Effector CD4-positive, alpha-beta T cell (primary cell): ENCODE data around the gene PRR30.

Source experiments
- DNase-seq: peaks from one replicate; pipeline ENCODE4 v3.0.0-alpha.2; 2020

The PRR30 gene

DNA sequence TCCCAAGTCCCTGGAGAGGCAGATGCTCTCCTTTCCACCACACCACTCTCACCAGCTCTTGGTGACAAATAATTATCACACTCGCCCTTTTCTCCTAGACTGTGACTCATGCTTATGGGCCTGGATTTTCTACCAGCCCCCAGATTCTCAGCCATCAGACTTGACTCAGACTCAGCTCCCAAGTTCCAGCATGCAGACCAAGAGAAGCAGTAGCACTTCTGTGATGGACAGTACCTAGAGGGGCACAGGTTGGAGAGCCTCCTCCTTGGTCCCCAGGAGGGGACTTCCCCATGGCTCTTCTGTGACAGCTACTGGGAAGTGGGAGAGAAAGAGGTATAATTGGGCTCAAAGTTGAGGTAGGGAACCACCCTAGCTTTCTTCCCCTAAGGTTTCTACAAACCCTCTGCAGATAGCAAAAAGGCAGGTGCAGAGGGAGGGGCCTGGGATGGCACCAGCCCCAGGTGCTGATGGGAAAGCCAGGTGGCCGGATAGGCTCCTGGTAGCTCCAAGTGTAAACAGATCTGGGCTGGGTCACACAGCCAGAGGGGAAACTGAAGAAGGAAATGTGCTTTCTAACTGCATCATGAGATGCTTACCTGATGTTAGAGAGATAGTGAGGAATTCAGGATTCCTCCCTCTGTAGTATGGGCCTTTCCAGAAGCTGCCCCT is 13.7 kb upstream of the PRR30 start:
- no peak for DNase-seq

DNA sequence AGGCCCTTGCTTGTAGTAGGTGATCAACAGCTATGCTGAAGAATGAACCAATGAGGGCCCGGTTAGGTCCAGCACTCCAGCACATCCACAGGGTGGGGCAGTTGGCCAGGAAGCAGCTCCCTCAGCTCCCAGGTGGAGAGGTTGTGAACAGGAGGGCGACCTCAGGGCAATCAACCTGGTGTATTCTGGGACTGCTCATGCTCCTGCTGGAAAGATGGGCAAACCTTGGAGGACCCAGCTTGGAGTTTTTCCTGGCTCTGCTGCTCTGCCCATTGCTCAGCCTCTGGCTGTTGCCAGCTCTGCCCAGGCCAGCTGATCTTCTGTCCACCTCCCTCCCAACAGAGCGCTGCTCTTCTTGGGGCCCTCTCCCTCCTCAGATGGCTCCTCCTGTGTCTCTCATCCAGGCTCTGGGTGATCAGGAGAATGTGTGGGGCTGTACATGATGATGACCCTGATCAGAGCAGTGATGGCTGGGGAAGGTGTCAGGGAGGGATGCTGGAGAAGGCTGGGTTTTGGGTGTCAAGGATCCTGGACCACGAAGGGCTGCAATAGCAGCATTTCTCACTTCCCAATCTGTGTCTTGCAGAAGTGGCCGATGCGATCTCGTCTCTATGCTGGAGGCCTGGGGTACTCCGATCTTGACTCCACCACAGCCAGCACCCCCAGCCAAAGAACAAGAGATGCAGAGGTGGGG is 13.0 kb upstream of the PRR30 start:
- no peak for DNase-seq

DNA sequence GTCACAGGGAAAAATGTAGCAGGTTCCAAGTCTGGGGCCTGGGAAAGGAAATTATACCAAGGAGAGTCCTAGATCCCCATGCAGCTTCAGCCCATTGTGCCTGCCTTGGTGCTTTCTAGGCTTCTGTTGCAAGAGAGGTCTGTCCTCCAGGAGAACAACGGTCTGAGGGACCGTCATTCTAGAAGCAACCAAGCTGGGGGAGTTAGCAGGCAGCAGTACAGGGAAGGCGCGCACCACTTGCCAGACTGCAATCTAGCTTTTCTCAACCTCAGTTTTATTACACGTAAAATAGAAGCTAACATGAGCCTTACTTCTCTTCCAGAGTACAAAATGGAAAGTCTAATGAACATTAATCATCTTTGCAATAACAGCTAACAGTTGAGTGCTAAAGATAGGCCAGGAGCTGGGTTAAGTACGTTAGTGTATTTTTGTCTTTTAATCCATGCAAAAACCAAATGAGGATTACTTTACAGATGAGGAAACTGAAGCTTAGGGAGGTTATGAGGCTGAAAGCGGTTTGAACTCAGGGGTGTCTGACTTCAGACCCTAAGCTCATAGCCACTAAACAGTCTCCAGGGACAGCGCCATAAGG is 11.5 kb upstream of the PRR30 start:
- DNase-seq: no peak

DNA sequence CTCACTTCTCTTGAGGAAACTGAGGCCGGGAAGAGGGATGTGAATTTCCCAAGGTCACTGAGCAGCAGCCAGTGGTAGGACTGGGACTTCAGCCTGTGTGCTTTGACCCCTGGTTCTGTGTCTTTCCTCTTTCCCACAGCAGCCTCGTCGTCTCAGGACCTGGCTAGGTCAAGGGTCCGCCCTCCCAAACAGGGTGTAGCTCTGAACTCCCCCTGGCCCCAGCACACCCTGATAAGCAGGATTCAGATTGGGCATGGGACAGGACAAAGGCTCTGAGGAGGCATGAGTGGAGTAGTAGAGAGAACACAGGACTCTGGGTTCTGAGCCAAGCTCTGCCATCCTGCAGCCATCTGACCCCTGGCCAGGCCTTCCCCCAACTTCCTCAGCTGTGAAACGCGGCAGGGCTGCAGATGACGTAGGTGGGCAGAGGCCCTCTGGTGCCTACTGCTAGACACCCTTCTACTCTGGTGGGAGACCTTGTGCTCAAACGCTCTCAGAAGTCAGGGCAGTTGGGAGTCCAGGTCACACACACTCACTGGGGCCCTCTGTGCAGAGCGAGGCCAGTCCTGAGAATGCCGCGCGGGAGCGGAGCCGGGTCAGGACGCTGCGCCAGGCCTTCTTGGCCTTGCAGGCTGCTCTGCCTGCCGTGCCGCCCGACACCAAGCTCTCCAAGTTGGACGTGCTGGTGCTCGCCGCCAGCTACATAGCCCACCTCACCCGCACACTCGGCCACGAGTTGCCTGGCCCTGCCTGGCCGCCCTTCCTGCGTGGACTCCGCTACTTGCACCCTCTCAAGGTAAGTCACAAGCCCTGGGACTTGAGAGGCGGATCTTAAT is 10.6 kb upstream of the PRR30 start:
- no peak for DNase-seq

DNA sequence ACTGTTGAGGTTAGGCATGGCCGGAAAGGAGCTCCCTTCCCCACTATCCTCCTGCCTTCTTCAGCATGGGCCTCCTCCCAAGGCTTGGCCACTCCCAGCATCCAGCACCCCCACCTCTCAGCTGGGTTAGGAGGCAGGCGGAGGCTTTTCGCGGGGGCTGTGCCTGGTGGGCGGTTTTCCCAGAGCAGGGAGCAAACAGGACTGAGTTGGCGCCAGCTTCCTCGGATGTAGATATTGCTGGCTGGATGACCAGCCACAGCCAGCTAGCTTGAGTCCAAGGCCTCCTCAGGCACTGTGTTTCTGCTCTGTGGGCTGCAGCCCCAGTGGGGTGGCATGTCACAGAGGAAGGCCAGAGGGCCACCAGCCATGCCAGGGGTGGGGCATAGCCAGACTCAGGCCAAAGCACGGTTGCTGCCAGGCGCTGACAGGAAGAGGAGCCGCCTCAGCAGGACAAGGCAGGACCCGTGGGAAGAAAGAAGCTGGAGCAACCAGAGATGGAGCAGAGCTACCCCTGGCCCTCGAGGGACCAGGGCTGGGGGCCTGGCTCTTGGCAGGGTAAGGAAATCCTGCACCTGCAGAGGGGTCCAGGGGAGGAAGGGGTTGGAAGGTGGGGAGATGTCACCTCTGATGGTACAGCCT is 9.7 kb upstream of the PRR30 start, which contains the start of gene TCF23:
TSS of gene TCF23 (plus strand) at position 204 of the 639 bp plus-strand sequence. CDS start at position 334, 130 bp downstream.
- no peak for DNase-seq

DNA sequence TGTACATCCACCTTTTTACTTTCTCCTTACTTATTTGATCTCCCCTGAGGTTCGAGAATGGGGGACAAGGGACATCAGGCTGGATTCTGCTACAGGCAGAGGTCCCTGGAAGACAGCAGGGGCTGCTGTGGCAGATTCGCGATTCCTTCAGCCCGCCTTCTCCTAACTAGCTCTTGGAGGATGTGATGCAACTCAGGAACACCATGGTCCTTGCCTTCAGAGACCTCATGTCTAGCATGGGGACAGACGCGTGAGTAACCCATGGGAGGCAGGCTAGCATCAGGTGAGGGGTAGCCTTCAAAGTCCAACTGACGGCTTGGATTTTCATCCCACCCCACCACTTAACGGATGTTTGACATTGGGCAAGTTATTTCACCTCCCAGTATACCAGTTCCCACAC is 8.7 kb upstream of the PRR30 start:
- DNase-seq: no peak

DNA sequence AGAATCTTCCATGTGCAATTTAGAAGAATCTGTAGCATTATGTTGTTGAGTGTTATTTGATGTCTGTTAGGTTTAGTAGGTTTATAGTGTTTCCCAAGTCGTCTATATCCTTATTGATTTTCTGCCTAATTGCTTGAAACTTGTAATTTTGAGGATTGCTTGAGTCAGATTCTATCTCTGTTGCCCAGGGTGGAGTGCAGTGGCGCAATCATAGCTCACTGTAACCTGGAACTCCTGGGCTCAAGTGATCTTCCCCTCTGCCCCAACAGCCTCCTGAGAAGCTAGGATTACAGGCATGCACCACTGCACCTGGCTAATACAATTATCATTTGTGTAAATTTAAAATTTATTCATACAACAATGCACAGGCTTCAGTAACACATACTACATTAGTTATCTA is 6.5 kb upstream of the PRR30 start:
- DNase-seq: no peak

DNA sequence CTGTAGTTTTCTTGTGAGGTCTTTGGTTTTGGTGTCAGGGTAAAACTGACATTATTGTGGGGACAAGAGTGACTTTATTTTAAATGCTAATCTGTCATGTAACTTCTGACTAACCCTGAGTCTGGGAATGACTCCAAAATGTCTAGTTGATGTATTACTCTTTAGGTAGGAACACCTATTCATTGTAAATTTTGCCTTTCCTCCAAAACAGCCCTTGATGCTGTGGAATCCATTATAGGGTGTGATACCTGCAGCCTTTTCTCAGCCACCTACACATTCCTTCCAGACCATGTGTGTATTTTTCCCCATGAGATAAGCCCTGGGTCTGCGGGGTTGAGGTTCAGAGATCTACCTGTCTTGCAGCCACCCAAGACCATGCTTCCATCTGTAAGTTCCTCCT is 4.1 kb upstream of the PRR30 start:
- no peak for DNase-seq

DNA sequence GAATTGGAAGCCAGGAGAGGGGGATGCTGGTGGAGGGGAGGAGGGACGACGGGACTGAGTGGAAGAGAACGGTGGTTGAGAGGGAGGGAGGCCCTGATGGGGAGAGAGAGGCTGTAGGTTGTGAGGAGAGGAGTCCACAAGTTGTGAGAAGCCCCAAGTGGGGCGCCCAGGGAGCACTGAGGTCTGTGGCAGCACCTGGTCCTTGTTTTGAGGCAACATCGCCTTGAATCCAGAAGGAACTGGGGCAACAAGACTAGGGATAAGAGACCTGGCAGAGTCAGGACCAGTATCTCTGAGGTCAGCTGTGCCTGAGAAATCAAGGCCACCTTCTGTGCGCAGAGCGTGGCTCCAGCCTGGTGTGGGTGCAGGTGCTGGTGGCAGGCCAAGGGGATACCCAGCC is 1.1 kb downstream of the PRR30 start:
- no peak for DNase-seq

DNA sequence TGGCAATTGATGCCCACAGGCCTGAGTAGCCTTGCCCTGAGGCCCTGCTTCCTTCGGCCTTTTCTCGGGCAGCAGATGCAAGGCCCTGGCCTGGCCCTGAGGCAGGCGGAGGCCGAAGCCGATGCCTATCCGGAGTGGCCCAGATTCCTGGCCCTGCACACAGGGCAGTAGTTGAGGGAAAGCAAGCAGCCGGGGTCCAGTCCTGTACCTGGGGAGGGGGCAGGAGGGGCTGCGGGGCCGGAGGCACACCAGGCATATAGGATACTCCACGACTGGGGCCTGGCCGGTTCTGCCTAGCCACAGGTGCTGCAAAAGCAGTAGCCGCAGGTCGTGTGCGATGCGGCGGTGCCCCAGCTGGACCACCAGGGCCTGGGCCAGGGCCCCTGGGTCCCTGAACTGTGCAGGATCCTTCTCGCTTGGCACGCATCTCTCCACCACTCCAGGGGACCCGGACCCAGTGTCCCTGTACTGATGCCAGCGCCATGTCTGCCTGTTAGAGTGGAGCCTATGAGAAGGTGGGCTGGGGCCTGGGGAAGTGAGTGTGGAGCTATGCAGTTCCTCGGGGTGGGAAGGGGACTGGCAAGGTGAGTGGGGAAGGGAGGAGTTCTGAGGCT is 1.8 kb downstream of the PRR30 start:
- no peak for DNase-seq

DNA sequence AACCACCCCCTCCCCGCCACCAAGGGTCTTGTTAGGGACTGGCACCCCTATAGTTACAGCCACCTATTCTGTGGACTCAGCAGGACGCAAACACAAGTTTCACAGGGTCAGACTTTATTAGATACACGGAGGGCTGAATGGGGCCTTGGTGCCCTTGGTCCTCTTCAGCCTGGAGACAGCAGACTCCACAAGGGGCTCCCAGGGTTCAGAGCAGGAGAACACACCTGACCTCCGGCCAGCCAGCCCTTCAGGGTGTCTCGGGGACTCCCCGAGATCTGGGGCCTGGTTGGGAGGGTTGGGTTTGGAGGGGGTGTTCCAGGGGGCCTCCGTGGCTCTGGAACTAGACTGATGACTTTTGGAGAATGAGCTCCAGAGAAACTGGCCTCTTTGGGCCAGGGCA is 2.5 kb downstream of the PRR30 start:
- no peak for DNase-seq

DNA sequence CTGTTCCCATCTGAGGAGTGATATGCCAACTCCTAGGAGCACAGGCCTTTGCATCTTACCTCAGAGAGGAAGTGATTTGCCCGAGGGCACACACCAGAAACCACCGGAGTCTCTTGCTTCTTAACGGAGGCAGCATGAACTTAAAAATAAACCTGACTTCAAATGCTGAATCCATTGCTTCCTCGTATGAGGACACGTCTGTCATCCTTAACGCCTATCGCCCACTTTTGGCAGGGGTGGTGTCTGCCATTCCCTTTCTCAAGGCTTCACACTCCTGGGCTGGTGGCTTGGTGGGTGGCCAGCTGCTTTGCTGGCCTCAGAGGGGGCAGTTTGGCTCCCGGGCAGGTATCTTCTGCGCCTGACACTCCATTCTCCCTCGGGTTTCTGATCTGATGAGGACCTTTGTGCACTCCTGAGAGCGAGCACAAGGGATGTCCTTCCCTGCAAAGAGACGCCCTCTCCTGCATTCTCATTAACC is 3.7 kb downstream of the PRR30 start:
- DNase-seq: no peak

DNA sequence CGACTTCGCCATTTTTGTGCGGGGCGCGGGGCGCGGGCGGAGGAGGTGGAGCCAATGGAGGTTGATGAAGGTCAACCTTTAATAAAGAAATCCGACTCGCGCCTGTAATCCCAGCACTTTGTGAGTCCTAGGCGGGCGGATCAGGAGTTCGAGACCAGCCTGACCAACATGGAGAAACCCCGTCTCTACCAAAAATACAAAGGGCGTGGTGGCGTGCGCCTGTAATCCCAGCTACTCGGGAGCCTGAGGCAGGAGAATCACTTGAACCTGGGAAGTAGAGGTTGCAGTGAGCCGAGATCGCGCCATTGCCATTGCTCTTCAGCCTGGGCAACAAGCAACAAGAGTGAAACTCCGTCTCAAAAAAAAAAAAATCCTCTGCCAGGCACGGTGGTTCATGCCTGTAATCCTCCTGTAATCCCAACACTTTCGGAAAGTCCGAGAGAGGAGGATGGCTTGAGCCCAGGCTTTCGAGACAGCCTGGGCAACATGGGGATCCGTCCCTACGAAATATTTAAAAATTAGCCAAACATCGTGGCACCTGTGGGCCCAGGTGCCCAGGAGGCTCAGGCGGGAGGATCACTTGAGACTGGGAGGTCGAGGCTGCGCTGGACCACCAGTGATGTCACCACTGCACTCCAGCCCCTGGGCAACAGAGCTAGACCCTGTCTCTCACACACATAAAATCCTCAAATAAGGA is 4.3 kb downstream of the PRR30 start:
- DNase-seq: no peak

DNA sequence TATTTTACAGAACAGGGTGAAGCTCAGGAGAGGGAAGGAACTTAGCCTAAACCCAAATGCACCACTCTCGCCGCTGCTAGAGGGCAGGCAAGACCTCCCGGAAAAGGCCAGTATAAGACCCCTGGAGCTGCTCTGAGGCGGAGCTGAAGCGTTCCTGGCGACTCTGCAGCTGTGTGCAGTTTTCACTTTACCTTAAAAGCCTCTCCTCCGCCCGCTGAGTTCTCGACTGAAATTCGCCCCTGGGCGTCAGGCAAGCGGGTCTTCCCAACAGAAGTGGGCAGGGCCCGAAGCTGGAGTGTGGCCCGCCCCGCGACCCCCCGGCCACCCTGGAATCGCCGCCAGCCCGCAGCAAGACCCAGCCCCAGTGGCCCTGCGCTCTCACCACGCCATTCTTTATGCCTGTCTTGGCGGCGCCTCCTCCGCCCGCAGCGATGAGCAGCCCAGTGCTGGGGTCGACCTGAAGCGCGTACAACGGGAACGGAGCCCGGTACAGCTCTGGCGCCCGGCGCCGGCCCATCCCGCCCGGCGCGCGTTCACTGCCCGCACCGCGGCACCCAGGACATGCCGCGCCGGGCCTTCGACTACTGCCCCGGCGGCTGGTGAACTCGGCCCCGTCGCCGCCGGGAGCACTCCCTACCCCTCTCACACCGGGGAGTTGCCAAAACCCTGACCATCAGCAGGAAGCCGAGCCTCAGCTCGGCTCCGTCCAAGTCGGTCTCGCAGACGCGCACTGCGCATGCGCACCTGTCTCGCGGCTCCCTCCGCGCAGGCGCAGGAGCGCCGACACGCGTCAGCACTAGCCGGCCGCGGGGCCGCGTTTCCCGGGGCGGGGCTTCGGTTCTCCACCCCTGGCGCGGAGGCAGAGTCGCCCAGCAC is 5.1 kb downstream of the PRR30 start, which contains the start of gene PREB:
TSS of gene PREB (minus strand) at position 732 of the 876 bp plus-strand sequence. CDS start at position 517, 215 bp downstream.
- DNase-seq: peak; percentile 97

DNA sequence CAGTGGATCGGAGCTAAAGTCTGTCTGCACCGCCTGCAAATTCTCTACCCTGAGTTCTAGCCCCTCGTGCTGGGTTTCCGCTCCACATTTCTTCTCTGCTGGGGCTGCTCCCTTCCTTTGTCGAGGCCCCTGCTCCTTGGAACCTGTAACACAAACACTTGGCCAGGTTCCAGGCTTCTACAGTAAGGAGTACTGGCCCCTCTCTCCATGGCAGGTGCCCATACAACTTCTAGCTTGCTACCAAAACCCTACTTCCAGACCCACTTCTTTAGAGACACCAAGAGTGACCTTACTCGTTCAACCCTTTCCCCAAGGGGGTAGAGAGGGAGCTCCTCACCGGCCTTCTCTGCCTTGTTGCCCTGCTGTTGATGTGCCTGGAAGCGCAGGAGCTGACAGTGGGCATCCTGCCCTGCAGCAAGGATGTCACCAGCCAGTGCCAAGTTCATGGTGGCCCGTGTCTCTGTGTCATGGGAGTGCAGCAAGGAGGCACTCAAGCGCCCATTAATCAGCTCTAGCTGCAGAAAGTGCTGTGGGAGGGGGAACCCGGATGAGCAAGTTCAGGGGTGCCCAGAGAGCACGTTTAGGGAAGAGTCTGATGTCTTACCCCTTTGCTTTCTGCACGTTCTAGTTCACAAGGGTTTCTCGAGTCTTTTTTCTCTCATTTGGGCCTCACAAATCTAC is 5.9 kb downstream of the PRR30 start:
- DNase-seq: no peak

DNA sequence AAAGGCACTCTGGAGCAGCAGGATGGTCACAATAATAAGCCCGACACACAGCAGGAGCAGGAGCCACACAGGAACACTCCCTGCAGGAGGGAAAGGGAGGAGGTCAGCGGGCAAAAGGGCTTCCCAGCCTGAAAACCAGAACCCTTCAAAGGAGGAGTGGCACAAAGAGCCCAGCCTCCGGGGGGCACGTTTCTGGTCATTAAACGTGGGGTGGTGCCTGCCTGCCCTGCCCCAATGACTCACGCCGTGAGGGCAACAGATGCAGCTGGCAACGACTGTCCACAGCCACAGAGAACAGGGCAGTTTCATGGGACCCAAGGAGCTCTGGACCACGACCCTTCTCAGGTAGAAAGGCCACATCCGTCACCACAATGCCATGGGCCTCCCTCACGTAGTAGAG is 7.8 kb downstream of the PRR30 start:
- DNase-seq: no peak

DNA sequence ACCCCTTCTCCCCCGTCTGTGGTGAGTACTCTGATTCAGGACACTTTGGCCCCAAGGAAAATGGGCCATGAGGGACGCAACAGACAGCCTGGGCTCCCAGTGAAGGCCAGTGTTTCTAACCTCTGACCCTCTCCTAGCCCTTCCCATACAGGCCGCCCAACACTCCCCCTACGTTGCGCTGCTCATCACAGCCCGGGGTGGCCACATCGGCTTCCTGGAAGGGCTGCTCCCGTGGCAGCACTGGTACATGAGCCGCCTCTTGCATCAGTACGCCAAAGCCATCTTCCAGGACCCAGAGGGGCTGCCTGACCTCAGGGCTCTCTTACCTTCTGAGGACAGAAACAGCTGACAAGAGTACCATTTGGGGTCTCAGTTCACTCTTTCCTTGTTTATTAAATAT is 8.8 kb downstream of the PRR30 start:
- no peak for DNase-seq

DNA sequence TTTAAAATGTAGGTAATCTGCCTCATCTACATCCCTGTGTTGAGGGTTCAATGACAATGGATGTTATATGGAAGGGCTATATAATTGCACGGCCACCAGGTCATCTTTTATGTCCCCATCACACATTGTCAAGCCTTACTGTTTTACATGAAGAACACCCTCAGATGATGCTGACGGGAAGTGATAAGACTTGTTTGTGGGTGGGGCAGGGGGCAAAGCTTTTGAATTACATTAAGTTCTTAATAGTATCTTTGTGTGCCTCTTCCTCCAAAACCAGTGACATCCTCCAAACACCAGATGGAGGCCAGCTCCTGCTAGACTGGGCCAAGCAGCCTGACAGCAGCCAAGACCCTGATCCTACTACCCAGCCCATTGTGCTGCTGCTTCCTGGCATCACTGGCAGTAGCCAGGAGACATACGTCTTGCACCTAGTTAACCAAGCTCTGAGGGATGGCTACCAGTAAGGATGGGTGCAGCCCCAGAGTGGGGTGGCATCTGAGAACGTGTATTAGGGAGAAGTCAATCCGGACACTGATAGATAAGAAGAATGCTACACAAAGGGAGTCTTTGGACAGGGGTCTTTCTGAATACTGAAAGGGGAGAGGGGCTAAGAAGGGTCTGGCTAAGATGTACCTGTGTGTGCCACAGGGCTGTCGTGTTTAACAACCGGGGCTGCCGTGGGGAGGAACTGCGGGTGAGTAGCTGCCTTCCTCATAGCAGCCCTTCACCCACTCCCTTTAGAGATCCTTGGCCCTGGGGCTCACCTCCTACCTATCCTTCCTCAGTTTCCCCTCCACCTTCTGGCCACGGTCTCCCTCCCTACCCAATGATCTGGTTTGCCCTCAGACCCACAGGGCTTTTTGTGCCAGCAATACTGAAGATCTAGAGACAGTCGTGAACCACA is 10.3 kb downstream of the PRR30 start:
- no peak for DNase-seq
